Measurements from ENCODE around the gene SLC44A2.

The SLC44A2 gene

DNA sequence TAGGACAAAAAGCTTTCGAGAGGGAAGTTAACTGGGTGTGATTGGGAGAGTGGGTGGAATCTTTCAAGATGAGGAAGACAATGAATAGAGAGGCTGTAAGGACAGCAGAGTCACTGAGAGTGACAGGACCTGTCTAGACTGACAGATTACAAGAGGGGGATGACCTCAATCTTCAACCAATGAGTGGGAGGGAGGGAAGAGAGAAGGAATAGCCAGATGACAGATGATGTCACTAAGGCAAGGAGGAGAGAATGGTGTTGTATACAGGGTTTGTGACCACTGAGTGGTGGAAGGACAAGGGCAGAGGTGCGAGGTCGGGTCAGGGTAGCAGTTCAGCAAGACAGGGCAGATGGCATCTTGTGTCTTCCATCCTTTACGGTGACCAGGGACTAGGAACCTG, 23.0 kb downstream of the SLC44A2 start (continued):
- TF ChIP-seq ZNF626 (tag by site-specific recombination; IDR thresholded peaks at IDR 0.05): no peak
- no peak for TF ChIP-seq ZNF302 (tag by site-specific recombination; IDR thresholded peaks at IDR 0.05; ENCODE audit: low read depth)
- TF ChIP-seq, protein P1, sequence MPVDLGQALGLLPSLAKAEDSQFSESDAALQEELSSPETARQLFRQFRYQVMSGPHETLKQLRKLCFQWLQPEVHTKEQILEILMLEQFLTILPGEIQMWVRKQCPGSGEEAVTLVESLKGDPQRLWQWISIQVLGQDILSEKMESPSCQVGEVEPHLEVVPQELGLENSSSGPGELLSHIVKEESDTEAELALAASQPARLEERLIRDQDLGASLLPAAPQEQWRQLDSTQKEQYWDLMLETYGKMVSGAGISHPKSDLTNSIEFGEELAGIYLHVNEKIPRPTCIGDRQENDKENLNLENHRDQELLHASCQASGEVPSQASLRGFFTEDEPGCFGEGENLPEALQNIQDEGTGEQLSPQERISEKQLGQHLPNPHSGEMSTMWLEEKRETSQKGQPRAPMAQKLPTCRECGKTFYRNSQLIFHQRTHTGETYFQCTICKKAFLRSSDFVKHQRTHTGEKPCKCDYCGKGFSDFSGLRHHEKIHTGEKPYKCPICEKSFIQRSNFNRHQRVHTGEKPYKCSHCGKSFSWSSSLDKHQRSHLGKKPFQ (tag by site-specific recombination; IDR thresholded peaks at IDR 0.05): no peak
- no peak for TF ChIP-seq ZFP37 (tag by site-specific recombination; IDR thresholded peaks at IDR 0.05)
- TF ChIP-seq ZSCAN18 (tag by site-specific recombination; IDR thresholded peaks at IDR 0.05): no peak
- TF ChIP-seq ZNF544 (tag by site-specific recombination; IDR thresholded peaks at IDR 0.05): no peak
- TF ChIP-seq ZNF660 (tag by site-specific recombination; IDR thresholded peaks at IDR 0.05): no peak

DNA sequence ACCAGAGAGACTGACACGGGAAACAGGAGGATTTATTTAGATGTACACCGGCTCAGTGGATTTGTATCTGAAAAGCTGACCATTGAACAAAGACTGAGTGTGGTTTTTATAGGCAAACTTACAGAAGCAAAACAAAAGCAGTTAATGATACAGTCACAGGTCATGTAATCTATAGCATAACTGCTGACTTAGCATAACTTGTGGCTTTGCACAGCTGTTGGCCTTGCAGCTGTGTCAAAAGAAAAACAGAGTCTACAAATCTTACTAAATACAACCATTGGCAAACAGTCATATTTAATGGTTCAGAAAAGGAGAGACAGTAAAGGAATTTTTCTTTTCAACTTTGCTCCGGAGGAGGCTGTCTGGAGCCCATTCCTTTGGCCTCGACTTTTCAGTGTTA, 26.5 kb downstream of the SLC44A2 start:
- H3K27ac ChIP-seq (ENCODE audit: extremely low read depth, low read depth, low read length): no peak overlapping the region
- ChIA-PET POLR2A (no interaction called here), CTCF (interaction anchor here (0.6 to 1.5 kb wide), 3 partner anchors 23 to 71 kb away, joined by 3 to 7 read pairs (median 4); no protein-coding TSS in a partner anchor)
- H3K4me1 ChIP-seq (ENCODE audit: control insufficient read depth, insufficient read depth, low read length): peaks cover 3% of the 10 kb centered on the region; the same call in 1 of the 2 replicates
- H3K9me3 ChIP-seq (ENCODE audit: control insufficient read depth, insufficient read depth, low read depth, low read length): no peaks in the 10 kb centered on the region
- TF ChIP-seq SETDB1 (IDR thresholded peaks at IDR 0.05; ENCODE audit: insufficient read length, low read length): peak; percentile 28
- no peak for TF ChIP-seq ZNF366 (tag by site-specific recombination; conservative IDR thresholded peaks at IDR 0.05)
- H3K36me3 ChIP-seq (ENCODE audit: control insufficient read depth in 2 of 2, insufficient read depth in 1 of 2, low read length in 2 of 2): peaks cover 1 to 21% of the 10 kb centered on the region in 2 experiments; a peak in 2 of 3 replicates
- H3K4me3 ChIP-seq (ENCODE audit: low read depth, low read length): no peak overlapping the region

- ChIA-PET CTCF (interaction anchor here (0.7 to 1.2 kb wide), 2 partner anchors 11 to 72 kb away, joined by 3 to 5 read pairs; no protein-coding TSS in a partner anchor), POLR2A (interaction anchor here (1.1 to 1.3 kb wide), 3 partner anchors 10 to 186 kb away, joined by 3 to 9 read pairs (median 4); partner anchors contain the start of gene QTRT1)
- Histone ChIP-seq H3K4me3 (ENCODE audit: low read depth, low read length) (peak overlapping the region; percentile 61), H3K9me3 (ENCODE audit: control insufficient read depth, insufficient read depth, low read depth, low read length) (no peaks in the 10 kb centered on the region), H3K4me1 (ENCODE audit: control insufficient read depth, insufficient read depth, low read length) (peaks cover 7% of the 10 kb centered on the region; the same call in 1 of the 2 replicates), H3K36me3 (ENCODE audit: control insufficient read depth in 2 of 2, insufficient read depth in 1 of 2, low read length in 2 of 2) (peaks cover 15 to 33% of the 10 kb centered on the region in 2 experiments; a peak in 2 of 3 replicates), H3K27ac (ENCODE audit: extremely low read depth, low read depth, low read length) (peak overlapping the region; percentile 69)
- TF ChIP-seq ZSCAN16 (tag by site-specific recombination; IDR thresholded peaks at IDR 0.05): no peak
- TF ChIP-seq ZBTB20 (tag by site-specific recombination; IDR thresholded peaks at IDR 0.05): peak; percentile 59; the same call in 1 of the 2 replicates
- TF ChIP-seq, protein P2, sequence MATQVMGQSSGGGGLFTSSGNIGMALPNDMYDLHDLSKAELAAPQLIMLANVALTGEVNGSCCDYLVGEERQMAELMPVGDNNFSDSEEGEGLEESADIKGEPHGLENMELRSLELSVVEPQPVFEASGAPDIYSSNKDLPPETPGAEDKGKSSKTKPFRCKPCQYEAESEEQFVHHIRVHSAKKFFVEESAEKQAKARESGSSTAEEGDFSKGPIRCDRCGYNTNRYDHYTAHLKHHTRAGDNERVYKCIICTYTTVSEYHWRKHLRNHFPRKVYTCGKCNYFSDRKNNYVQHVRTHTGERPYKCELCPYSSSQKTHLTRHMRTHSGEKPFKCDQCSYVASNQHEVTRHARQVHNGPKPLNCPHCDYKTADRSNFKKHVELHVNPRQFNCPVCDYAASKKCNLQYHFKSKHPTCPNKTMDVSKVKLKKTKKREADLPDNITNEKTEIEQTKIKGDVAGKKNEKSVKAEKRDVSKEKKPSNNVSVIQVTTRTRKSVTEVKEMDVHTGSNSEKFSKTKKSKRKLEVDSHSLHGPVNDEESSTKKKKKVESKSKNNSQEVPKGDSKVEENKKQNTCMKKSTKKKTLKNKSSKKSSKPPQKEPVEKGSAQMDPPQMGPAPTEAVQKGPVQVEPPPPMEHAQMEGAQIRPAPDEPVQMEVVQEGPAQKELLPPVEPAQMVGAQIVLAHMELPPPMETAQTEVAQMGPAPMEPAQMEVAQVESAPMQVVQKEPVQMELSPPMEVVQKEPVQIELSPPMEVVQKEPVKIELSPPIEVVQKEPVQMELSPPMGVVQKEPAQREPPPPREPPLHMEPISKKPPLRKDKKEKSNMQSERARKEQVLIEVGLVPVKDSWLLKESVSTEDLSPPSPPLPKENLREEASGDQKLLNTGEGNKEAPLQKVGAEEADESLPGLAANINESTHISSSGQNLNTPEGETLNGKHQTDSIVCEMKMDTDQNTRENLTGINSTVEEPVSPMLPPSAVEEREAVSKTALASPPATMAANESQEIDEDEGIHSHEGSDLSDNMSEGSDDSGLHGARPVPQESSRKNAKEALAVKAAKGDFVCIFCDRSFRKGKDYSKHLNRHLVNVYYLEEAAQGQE (tag by site-specific recombination; IDR thresholded peaks at IDR 0.05): peak; percentile 13; the same call in 1 of the 2 replicates
These were observed 28.1 kb downstream of the SLC44A2 start for GRCh38 chr19:10653482-10653731.
